ENCODE data around the gene AR. TPM values are rescaled to one million over a fixed set of nuclear protein-coding genes. Genes with fewer than 3 reads are reported as not detected.

Gene AR
- total RNA-seq, 4 donors from 2014 or later: 4.3 to 10.4 (median 9.3) TPM

GRCh38 chrX:67610282-67610681 lies 66.5 kb downstream of the AR start:
- 0% methylated on average over 1 of the region's 1 CpG for WGBS, 2 donors
- no peak for TF ChIP-seq POLR2A (IDR thresholded peaks at IDR 0.05)
- TF ChIP-seq, protein P1, sequence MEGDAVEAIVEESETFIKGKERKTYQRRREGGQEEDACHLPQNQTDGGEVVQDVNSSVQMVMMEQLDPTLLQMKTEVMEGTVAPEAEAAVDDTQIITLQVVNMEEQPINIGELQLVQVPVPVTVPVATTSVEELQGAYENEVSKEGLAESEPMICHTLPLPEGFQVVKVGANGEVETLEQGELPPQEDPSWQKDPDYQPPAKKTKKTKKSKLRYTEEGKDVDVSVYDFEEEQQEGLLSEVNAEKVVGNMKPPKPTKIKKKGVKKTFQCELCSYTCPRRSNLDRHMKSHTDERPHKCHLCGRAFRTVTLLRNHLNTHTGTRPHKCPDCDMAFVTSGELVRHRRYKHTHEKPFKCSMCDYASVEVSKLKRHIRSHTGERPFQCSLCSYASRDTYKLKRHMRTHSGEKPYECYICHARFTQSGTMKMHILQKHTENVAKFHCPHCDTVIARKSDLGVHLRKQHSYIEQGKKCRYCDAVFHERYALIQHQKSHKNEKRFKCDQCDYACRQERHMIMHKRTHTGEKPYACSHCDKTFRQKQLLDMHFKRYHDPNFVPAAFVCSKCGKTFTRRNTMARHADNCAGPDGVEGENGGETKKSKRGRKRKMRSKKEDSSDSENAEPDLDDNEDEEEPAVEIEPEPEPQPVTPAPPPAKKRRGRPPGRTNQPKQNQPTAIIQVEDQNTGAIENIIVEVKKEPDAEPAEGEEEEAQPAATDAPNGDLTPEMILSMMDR (IDR thresholded peaks at IDR 0.05): no peak
- no peak overlapping the region for H3K4me3 ChIP-seq (ENCODE audit: low read depth, poor library complexity, severe bottlenecking)
- DNase-seq (ENCODE audit: low spot score in 2 of 2): no peak
- intact Hi-C loops (cut with DNase I; ENCODE audit: low total_unique reads): no loop called here

- TF ChIP-seq POLR2A (IDR thresholded peaks at IDR 0.05): no peak
- TF ChIP-seq, protein P1 (IDR thresholded peaks at IDR 0.05): no peak
- 62 to 81% methylated on average over 3 of the region's 3 CpGs for WGBS, 2 donors
- no peak for DNase-seq (ENCODE audit: low spot score in 2 of 2)
- no peak overlapping the region for H3K4me3 ChIP-seq (ENCODE audit: low read depth, poor library complexity, severe bottlenecking)
- intact Hi-C loops (cut with DNase I; ENCODE audit: low total_unique reads): no loop called here
Observed at GRCh38 chrX:67612231-67612630, 68.4 kb downstream of the AR start.

DNA sequence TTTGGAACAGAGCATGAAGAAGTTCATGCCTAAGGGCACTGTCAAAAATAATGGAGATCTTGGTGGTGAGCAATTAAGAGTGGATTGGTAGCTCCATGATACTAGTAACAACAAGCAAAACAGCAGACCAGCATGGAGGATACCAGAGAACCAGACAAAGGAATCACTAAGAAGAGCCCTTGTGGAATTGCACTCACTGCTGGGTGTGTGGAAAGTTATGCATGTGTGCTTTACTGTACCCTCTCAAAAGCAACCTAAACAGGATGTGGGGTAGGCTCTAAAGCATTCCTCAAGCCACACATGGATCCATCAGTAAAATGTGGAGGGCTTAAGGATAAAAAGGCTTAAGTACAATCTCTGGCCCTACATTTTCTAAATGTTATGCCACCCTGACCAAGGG lies 69.5 kb downstream of the AR start:
- TF ChIP-seq, protein P1 (IDR thresholded peaks at IDR 0.05): no peak
- TF ChIP-seq POLR2A (IDR thresholded peaks at IDR 0.05): no peak
- no peak overlapping the region for H3K4me3 ChIP-seq (ENCODE audit: low read depth, poor library complexity, severe bottlenecking)
- intact Hi-C loops (cut with DNase I; ENCODE audit: low total_unique reads): no loop called here
- DNase-seq (ENCODE audit: low spot score in 2 of 2): no peak

DNA sequence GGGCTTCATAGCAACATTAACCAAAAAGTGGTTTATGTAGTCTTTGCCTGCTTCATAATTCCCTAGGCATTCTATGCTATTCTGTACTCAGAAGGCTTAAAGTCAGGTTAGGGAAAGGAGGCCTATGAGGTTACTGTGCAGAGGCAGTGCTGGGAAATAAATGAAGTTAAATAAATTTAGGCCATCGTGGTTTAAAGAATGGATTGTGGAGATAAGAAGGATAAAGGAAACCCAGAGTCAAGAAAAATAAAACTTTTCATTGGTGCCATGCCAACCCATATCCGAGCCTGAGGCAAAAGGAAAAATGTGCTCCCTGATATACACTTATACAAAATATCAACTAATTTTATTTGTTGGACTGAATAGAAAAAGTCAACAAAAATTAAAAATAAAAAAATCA lies 70.2 kb downstream of the AR start:
- DNase-seq (ENCODE audit: low spot score in 2 of 2): no peak
- WGBS, 2 donors: 48 to 60% methylated on average over 2 of the region's 2 CpGs
- TF ChIP-seq, protein P1 (IDR thresholded peaks at IDR 0.05): no peak
- no peak for TF ChIP-seq POLR2A (IDR thresholded peaks at IDR 0.05)
- intact Hi-C loops (cut with DNase I; ENCODE audit: low total_unique reads): no loop called here
- H3K4me3 ChIP-seq (ENCODE audit: low read depth, poor library complexity, severe bottlenecking): no peak overlapping the region

- intact Hi-C loops (cut with DNase I; ENCODE audit: low total_unique reads): no loop called here
- DNase-seq (ENCODE audit: low spot score in 2 of 2): no peak
- no peak overlapping the region for H3K4me3 ChIP-seq (ENCODE audit: low read depth, poor library complexity, severe bottlenecking)
- 64 to 88% methylated on average over 1 of the region's 1 CpG for WGBS, 2 donors
- no peak for TF ChIP-seq POLR2A (IDR thresholded peaks at IDR 0.05)
- TF ChIP-seq, protein P1 (IDR thresholded peaks at IDR 0.05): no peak
Observed at GRCh38 chrX:67614423-67614822, 70.6 kb downstream of the AR start.

DNA sequence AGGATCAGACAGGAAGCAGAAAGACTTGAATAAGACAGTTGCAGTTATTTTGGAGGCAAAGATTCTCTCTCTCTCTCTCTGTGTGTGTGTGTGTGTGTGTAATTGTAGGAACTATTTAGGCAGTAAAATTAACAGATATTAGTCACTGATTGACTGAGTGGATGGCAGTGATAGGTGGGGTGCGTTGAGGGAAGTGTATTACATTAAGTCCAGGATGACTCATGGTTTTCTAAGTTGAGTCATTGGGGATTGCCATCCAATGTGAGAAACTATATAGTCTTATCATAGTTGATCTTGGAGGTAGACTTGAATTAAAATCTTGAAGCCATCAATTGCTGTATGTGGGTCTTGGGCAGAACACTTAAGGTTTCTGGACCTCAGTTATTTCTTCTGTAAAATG lies 75.4 kb downstream of the AR start:
- intact Hi-C loops (cut with DNase I; ENCODE audit: low total_unique reads): no loop called here
- 20 to 32% methylated on average over 1 of the region's 1 CpG for WGBS, 2 donors
- H3K4me3 ChIP-seq (ENCODE audit: low read depth, poor library complexity, severe bottlenecking): no peak overlapping the region
- TF ChIP-seq POLR2A (IDR thresholded peaks at IDR 0.05): no peak
- TF ChIP-seq, protein P1 (IDR thresholded peaks at IDR 0.05): no peak
- no peak for DNase-seq (ENCODE audit: low spot score in 2 of 2)
